PC-9 (cell line): ENCODE measurements around the gene SLC15A1.

Experiments
- CTCF ChIP-seq: fragments of 200-600 bp; sonication (generic); conservative IDR thresholded peaks from 2 replicates; pipeline ENCODE4 v1.6.1; 2017; ENCODE audit warnings: mixed run types, antibody characterized with exemption, mild to moderate bottlenecking, moderate library complexity
- EZH2 ChIP-seq: fragments of 200-600 bp; sonication (generic); IDR thresholded peaks from 2 replicates; pipeline ENCODE4 v1.8.0; 2017; ENCODE audit warnings: antibody characterized with exemption, low read depth

GRCh38 chr13:98668155-98668554 is 84.3 kb downstream of the SLC15A1 start:
- TF ChIP-seq CTCF = no peak
- TF ChIP-seq EZH2 = no peak
